CD4-positive, alpha-beta T cell treated with Interleukin-17A for 1 hour (primary cell): ENCODE measurements around the gene CYP27B1.
A peak's percentile ranks its signal among the peaks of the same experiment; 100 is the strongest.
"Not testable (repeated sequence)": the region's sequence is repeated elsewhere in the genome, so short reads cannot be mapped to it uniquely, and the experiment has no call there.

ENCODE experiments used
- DNase-seq: peaks from one replicate; pipeline ENCODE4 v3.0.0-alpha.2; 2020

Gene CYP27B1

GRCh38 chr12:57783466-57783801 lies 16.6 kb upstream of the CYP27B1 start:
- DNase-seq, result no peak

GRCh38 chr12:57782608-57783465 lies 16.0 kb upstream of the CYP27B1 start, which contains the start of gene TSFM:
Gene TSFM, plus strand, starts transcription at chr12:57782787. Its CDS starts 15 bp downstream, at chr12:57782802.
- peak; percentile 97 for DNase-seq

GRCh38 chr12:57782243-57782607 lies 15.3 kb upstream of the CYP27B1 start:
- DNase-seq, result no peak

GRCh38 chr12:57781801-57782200 lies 14.9 kb upstream of the CYP27B1 start:
- no peak for DNase-seq

- peak; percentile 32 for DNase-seq
Observed at GRCh38 chr12:57781244-57781643, 14.4 kb upstream of the CYP27B1 start.

DNA sequence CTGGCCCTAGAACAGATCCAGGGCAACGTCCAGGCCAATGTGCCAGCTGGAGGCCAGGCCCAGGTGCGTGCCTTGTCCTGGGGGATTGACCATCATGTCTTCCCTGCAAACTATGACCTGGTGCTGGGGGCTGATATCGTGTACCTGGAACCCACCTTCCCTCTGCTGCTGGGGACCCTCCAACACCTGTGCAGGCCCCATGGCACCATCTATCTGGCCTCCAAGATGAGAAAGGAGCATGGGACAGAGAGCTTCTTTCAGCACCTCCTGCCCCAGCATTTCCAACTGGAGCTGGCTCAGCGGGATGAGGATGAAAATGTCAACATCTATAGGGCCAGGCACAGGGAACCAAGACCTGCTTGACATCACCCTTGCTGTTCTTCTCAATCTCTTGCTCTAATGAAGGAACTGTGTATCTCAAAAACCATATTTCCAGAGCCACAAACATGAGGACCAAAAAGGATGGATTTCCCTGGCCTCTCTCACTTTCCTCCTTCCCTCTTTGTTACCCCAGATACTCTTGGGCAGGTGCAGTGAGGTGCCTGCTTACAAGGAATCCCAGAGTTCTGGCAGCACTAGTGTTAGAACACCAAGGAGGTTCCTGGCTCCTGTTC lies 13.5 kb upstream of the CYP27B1 start:
- DNase-seq, result no peak

DNA sequence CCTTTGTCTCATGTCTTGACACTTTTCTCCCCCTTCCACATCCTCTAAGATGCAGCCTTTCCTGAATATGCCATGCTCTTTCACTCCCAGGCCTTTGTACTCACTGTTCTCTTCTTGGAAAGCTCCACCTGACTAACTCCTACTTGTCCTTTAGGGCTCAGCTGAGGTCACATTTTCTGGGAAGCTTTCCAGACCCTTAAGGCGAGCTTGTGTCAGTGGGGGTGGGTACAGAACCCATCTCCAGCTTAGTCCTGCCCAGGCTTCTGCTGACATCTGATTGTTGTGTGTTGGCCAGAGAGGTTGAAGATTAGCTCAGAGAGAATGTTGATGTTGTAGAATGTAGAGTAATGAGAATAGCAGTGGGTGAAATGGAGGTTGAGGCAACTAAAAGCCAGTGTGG lies 12.9 kb upstream of the CYP27B1 start:
- no peak for DNase-seq

GRCh38 chr12:57777911-57778310 lies 11.0 kb upstream of the CYP27B1 start:
- DNase-seq, result no peak

DNA sequence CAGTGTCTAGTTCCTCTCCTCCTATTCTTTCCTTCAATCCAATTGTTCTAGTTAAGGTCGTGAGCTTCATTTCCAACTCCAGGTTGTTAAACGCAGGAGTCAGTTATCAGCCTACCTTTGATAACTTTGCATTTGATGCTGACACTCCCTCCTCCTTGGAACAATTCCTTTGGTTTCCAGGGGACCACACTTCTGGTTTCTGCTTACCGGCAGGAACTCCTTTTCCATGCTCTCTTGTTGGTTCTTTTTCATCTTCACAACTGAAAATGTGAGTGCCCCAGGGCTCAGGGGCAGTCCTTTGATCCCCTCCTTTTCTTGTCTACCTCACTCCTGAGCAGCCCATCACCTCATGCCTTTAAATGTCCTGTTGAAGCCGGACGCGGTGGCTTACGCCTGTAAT lies 10.5 kb upstream of the CYP27B1 start:
- no peak for DNase-seq

GRCh38 chr12:57776247-57776587 lies 9.3 kb upstream of the CYP27B1 start:
- DNase-seq, result no peak

GRCh38 chr12:57775563-57776246 lies 8.8 kb upstream of the CYP27B1 start:
- no peak for DNase-seq

DNA sequence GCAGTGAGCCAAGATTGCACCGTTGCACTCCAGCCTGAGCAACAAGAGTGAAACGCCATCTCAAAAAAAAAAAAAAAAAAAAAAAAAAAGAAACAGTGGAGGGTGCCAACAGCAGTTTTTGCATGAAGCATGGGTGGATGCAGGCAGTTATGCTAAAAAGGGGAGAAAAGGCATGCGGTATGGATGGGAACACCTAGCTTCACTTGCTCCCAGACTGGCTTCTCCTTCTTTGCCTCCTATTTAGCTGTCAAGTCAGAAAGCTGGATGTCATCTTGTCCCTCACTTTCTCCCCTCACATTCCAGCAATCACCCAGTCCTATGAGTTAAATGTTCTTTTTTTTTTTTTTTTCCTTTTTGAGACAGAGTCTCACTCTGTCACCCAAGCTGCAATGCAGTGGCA lies 8.2 kb upstream of the CYP27B1 start:
- DNase-seq, result no peak

DNA sequence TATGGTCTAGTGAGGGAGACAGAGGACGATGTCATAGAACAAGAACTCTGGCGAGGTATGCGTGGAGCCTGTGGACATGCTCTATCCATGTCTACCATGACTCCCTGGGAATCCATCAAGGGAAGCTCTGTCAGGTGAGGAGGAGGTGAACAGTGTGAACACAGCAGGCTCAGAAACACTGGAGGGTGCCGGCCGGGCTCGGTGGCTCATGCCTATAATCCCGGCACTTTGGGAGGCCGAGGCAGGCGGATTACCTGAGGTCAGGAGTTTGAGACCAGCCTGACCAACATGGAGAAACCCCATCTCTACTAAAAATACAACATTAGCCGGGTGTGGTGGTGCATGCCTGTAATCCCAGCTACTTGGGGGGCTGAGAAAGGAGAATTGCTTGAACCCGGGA lies 7.8 kb upstream of the CYP27B1 start:
- not testable (repeated sequence) for DNase-seq

DNA sequence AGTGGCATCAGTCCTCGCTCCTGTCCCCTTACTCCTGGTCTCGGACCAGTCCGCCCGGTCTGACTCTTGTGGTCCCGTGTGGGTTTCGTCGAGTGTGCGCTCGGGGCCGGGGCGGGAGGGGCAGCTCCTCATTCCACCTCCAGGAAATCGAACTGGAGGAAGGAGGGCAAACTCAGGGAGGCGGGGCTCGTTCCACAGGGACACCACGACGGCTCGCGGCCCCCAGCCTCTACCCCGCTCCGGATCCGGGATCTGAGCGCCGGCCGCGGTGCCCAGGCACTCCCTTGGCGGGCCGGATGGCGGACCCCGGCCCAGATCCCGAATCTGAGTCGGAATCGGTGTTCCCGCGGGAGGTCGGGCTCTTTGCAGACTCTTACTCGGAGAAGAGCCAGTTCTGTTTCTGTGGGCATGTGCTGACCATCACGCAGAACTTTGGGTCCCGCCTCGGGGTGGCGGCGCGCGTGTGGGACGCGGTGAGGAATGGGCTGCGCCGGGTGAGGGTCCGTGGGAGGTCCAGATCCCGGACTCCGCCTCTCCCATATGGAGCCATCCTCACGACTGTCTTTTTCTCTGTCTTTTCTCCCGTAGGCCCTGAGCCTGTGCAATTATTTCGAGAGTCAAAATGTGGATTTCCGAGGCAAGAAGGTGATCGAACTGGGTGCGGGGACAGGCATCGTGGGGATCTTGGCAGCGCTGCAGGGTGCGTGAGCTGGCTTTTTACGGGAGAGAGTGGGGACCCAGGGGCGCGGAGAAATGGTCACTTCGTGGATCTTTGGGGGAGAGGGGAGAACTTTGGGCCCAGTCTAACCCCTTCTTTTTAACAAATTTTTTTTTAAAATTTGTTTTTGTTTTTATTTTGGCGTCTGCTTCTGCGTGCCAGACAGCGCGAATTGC lies 5.8 kb upstream of the CYP27B1 start, which contains the start of gene EEF1AKMT3:
TSS of gene EEF1AKMT3 (plus strand) at position 186 of the 894 bp plus-strand sequence. CDS start at position 297, 111 bp downstream.
- DNase-seq, result no peak

GRCh38 chr12:57771873-57772428 lies 5.1 kb upstream of the CYP27B1 start, which contains the start of gene METTL1:
Gene METTL1, minus strand, starts transcription at chr12:57772105. Its CDS starts 22 bp downstream, at chr12:57772083.
- peak; percentile 93 for DNase-seq

DNA sequence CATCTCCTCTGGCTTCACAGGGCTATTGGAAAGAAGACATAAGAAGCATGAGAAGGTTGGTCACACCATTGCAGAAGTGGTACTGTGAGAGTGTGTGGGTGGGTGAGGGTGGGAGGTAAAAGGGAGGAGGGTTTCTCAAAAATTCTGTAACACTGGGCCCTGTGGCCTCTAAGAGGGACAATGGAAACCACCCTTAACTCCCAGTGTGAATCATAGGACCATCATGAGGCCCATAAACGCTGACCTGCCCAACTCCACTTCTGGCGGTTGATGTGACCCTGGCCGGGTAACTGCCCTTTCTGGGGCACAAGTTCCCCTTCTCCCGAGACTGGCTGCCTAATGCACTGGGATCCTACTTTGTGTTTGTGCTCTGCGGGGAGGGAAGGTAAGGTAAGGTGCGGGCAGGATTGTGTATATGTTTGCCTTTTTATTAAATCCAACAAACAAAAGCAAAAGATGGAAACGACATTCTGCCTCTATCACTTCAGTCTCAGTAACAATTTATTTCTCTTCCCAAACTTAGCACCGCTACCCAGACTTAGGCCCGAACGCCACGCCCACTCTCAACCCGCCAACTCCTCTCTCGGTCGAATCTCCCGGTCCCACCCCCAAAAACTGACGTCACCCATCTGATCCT lies 4.5 kb upstream of the CYP27B1 start:
- DNase-seq, result peak; percentile 87

- no peak for DNase-seq
Observed at GRCh38 chr12:57770734-57771133, 3.9 kb upstream of the CYP27B1 start.

DNA sequence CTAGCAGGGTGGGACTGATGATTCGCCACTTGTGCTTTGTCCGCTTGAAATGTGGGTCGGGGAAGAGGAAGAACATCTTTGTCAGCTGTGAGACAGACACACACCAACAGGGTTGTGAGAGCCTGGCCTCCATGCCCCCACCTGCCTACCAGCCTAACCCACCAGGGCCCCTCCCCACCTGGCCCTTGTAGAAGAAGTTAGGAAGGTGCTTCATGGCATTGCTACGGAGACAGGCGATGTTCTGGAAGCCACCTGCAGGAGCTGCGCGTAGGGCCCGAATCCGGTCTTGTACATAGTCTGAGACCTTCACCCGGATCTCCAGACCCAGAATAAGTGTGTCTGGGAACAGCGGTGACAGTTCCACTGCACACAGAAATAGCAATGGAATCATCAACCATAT lies 2.7 kb upstream of the CYP27B1 start:
- DNase-seq, result no peak

DNA sequence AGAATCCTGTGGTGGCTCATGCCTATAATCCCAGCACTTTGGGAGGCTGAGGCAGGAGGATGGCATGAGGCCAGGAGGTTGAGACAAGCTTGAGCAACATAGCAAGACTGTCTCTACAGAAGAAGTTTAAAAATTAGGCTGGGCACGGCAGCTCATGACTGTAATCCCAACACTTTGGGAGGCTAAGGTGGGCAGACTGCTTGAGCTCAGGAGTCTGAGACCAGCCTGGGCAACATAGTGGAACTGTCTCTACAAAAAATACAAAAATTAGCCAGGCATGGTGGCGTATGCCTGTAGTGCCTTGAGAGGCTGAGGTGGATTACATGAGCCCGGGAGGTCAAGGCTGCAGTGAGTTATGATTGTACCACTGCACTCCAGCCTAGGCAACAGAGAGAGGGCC lies 998 bp upstream of the CYP27B1 start:
- DNase-seq, result no peak

GRCh38 chr12:57767305-57767698 lies 424 bp upstream of the CYP27B1 start:
- no peak for DNase-seq

GRCh38 chr12:57765698-57766463 lies 997 bp downstream of the CYP27B1 start:
- DNase-seq, result no peak
